H1 (cell line): Measurements from ENCODE around the gene USP36. TPM values are rescaled to one million over a fixed set of nuclear protein-coding genes. Genes with fewer than 3 reads are reported as not detected.

Source experiments
- CTCF ChIA-PET: fragments of 300-600 bp; sonication (Branson Sonifier 250); formaldehyde crosslinking; loops from one replicate; lab custom pipeline; 2021; ENCODE audit not compliant: partially characterized antibody; lab: Charles Lee
- POLR2A ChIA-PET: fragments of 300-600 bp; sonication (Branson Sonifier 250); formaldehyde crosslinking; loops from one replicate; lab custom pipeline; 2021; ENCODE audit warnings: inconsistent platforms; ENCODE audit not compliant: partially characterized antibody; lab: Charles Lee
- DNase-seq, 2 experiments: peaks; one replicate each; pipeline versions ENCODE4 v3.0.0 to v3.0.0-alpha.2; 2010 to 2022; ENCODE audit warnings: low spot score in 2 of 2, low read depth in 1 of 2, mixed read lengths in 1 of 2
- FAIRE-seq: peaks from 2 replicates; lab custom pipeline; 2011; peaks lifted over from hg19 to GRCh38; lab: Jason Lieb, UNC
- H2AFZ ChIP-seq: 2 replicates; pipeline ENCODE4 v1.8.1; 2012; ENCODE audit warnings: low read length, inconsistent platforms
- H2AK5ac ChIP-seq: 2 replicates; pipeline ENCODE4 v1.6.1; 2013; ENCODE audit warnings: low read depth, low read length
- H2BK120ac ChIP-seq: replicated peaks from 2 replicates; pipeline ENCODE3; 2013; ENCODE audit warnings: low read depth, low read length, inconsistent platforms
- H2BK12ac ChIP-seq: 2 replicates; pipeline ENCODE4 v1.6.1; 2013; ENCODE audit warnings: low read depth, low read length
- H2BK15ac ChIP-seq: 2 replicates; pipeline ENCODE4 v1.6.1; 2013; ENCODE audit warnings: low read length
- H2BK20ac ChIP-seq: 2 replicates; pipeline ENCODE4 v1.6.1; 2013; ENCODE audit warnings: low read length
- H2BK5ac ChIP-seq: 2 replicates; pipeline ENCODE4 v1.6.1; 2013; ENCODE audit warnings: low read depth, low read length
- H3K14ac ChIP-seq: 2 replicates; pipeline ENCODE4 v1.6.1; 2013; ENCODE audit warnings: inconsistent platforms; ENCODE audit not compliant: insufficient read length
- H3K18ac ChIP-seq: 2 replicates; pipeline ENCODE4 v1.6.1; 2013; ENCODE audit warnings: low read length; ENCODE audit errors: extremely low read depth
- H3K23ac ChIP-seq: 2 replicates; pipeline ENCODE4 v1.6.1; 2013; ENCODE audit warnings: inconsistent platforms; ENCODE audit not compliant: insufficient read length
- H3K23me2 ChIP-seq: 2 replicates; pipeline ENCODE4 v1.6.1; 2013; ENCODE audit warnings: low read depth, low read length
- H3K27ac ChIP-seq: 2 replicates; pipeline ENCODE4 v1.6.1; 2011; ENCODE audit warnings: low read depth, low read length, inconsistent platforms
- H3K27me3 ChIP-seq, 4 experiments: replicated peaks in 1 of 4; 1 replicate in 1 of 4; 2 replicates in 3 of 4; pipeline versions ENCODE4 v1.6.1 to v1.8.1; 2011 to 2013; ENCODE audit warnings: low read length in 3 of 4, mild to moderate bottlenecking in 3 of 4, inconsistent platforms in 2 of 4, mixed read lengths in 2 of 4, moderate library complexity in 1 of 4; ENCODE audit not compliant: control insufficient read depth in 3 of 4, insufficient read depth in 3 of 4; ENCODE audit errors: extremely low read depth in 1 of 4
- H3K36me3 ChIP-seq, 4 experiments: 2 replicates each; pipeline versions ENCODE4 v1.6.1 to v1.8.1; 2011 to 2013; ENCODE audit warnings: mild to moderate bottlenecking in 4 of 4, low read length in 3 of 4, moderate library complexity in 2 of 4, control low read depth in 1 of 4, inconsistent platforms in 1 of 4; ENCODE audit not compliant: insufficient read depth in 4 of 4, control insufficient read depth in 2 of 4
- H3K4ac ChIP-seq: replicated peaks from 2 replicates; pipeline ENCODE3; 2013; ENCODE audit warnings: low read length, low read depth, mixed read lengths, inconsistent platforms; ENCODE audit not compliant: insufficient read length
- H3K4me1 ChIP-seq, 4 experiments: replicated peaks in 1 of 4; 1 replicate in 1 of 4; 2 replicates in 3 of 4; pipeline versions ENCODE4 v1.6.1 to v1.8.1; 2011 to 2013; ENCODE audit warnings: low read length in 3 of 4, inconsistent platforms in 2 of 4, mixed read lengths in 1 of 4; ENCODE audit not compliant: insufficient read depth in 4 of 4, control insufficient read depth in 3 of 4
- H3K4me2 ChIP-seq, 2 experiments: 2 replicates each; pipeline versions ENCODE4 v1.6.1 to v1.8.1; 2011 to 2013; ENCODE audit warnings: low read depth in 2 of 2, low read length in 2 of 2, control low read depth in 1 of 2, inconsistent platforms in 1 of 2, mild to moderate bottlenecking in 1 of 2; ENCODE audit not compliant: insufficient read depth in 1 of 2
- H3K4me3 ChIP-seq, 4 experiments: fragments of 200-600, 300-600 bp in 1 of 4; sonication (generic), shearing (Covaris generic), sonication (Bioruptor Twin) in 1 of 4; 2 replicates each; pipeline versions ENCODE4 v1.5.1 to v1.8.1; 2011 to 2016; ENCODE audit warnings: low read length in 4 of 4, low read depth in 3 of 4, control low read depth in 2 of 4, inconsistent platforms in 2 of 4, mild to moderate bottlenecking in 2 of 4, mixed read lengths in 1 of 4, moderate library complexity in 1 of 4; ENCODE audit not compliant: insufficient read depth in 2 of 4; ENCODE audit errors: extremely low read depth in 1 of 4
- H3K56ac ChIP-seq: replicated peaks from 2 replicates; pipeline ENCODE3; 2013; ENCODE audit warnings: low read depth, mild to moderate bottlenecking, mixed read lengths, low read length, inconsistent platforms; ENCODE audit not compliant: insufficient read length
- H3K79me1 ChIP-seq: 2 replicates; pipeline ENCODE4 v1.6.1; 2013; ENCODE audit warnings: low read depth, low read length, control low read depth
- H3K79me2 ChIP-seq, 2 experiments: 2 replicates each; pipeline versions ENCODE4 v1.6.1 to v1.8.1; 2012 to 2013; ENCODE audit warnings: low read length in 2 of 2, mild to moderate bottlenecking in 2 of 2, inconsistent platforms in 1 of 2; ENCODE audit not compliant: insufficient read depth in 2 of 2, control insufficient read depth in 1 of 2
- H3K9ac ChIP-seq, 4 experiments: replicated peaks in 1 of 4; 1 replicate in 1 of 4; 2 replicates in 3 of 4; pipeline versions ENCODE4 v1.6.1 to v1.8.1; 2011 to 2013; ENCODE audit warnings: low read depth in 3 of 4, low read length in 3 of 4, control low read depth in 2 of 4, mild to moderate bottlenecking in 2 of 4, moderate library complexity in 2 of 4, inconsistent platforms in 1 of 4; ENCODE audit errors: extremely low read depth in 1 of 4
- H3K9me3 ChIP-seq, 2 experiments: 2 replicates each; pipeline versions ENCODE4 v1.6.1 to v1.8.1; 2012 to 2013; ENCODE audit warnings: mild to moderate bottlenecking in 2 of 2, moderate library complexity in 2 of 2, control low read depth in 1 of 2, inconsistent platforms in 1 of 2, low read depth in 1 of 2, low read length in 1 of 2, mixed read lengths in 1 of 2; ENCODE audit not compliant: insufficient read depth in 2 of 2
- H4K20me1 ChIP-seq, 2 experiments: replicated peaks in 1 of 2; 2 replicates each; pipeline versions ENCODE3 to v1.8.1; 2011 to 2013; ENCODE audit warnings: inconsistent platforms in 2 of 2, low read length in 2 of 2, mild to moderate bottlenecking in 1 of 2; ENCODE audit not compliant: insufficient read depth in 2 of 2, control insufficient read depth in 1 of 2
- H4K5ac ChIP-seq: 2 replicates; pipeline ENCODE4 v1.6.1; 2013; ENCODE audit warnings: low read length, low read depth, mixed read lengths, inconsistent platforms; ENCODE audit not compliant: insufficient read length
- H4K8ac ChIP-seq: 2 replicates; pipeline ENCODE4 v1.8.0; 2013; ENCODE audit warnings: mild to moderate bottlenecking, moderate library complexity, low read length, inconsistent platforms; ENCODE audit not compliant: insufficient read depth; ENCODE audit errors: extremely low read depth
- H4K91ac ChIP-seq: replicated peaks from 2 replicates; pipeline ENCODE3; 2013; ENCODE audit warnings: low read length, mixed read lengths, inconsistent platforms; ENCODE audit not compliant: insufficient read length
- ASH2L ChIP-seq: fragments of 200-600, 300-600 bp; sonication (generic); IDR thresholded peaks from one replicate; pipeline ENCODE4 v1.7.1; 2017; ENCODE audit warnings: low read length
- BACH1 ChIP-seq: IDR thresholded peaks from 2 replicates; pipeline ENCODE4 v1.6.1; 2012; ENCODE audit warnings: low read length, improper control_type of control experiment
- CHD1 ChIP-seq: IDR thresholded peaks from 2 replicates; pipeline ENCODE4 v1.6.1; 2012; ENCODE audit warnings: low read depth, low read length, improper control_type of control experiment
- JUN ChIP-seq: IDR thresholded peaks from 2 replicates; pipeline ENCODE4 v1.6.1; 2011; ENCODE audit warnings: low read depth, mild to moderate bottlenecking, improper control_type of control experiment, low read length
- RAD21 ChIP-seq, 2 experiments: IDR thresholded peaks in 1 of 2; conservative IDR thresholded peaks in 1 of 2; 2 replicates each; pipeline ENCODE4 v1.6.1; 2011; ENCODE audit warnings: low read depth in 2 of 2, low read length in 2 of 2, improper control_type of control experiment in 1 of 2, inconsistent platforms in 1 of 2, mild to moderate bottlenecking in 1 of 2, moderate library complexity in 1 of 2
- RBBP5 ChIP-seq: IDR thresholded peaks from 2 replicates; pipeline ENCODE4 v1.7.1; 2012; ENCODE audit warnings: low read depth, mild to moderate bottlenecking, inconsistent platforms, low read length, moderate library complexity, borderline replicate concordance
- SIN3A ChIP-seq, 2 experiments: IDR thresholded peaks in 1 of 2; conservative IDR thresholded peaks in 1 of 2; 2 replicates each; pipeline ENCODE4 v1.6.1; 2011 to 2012; ENCODE audit warnings: low read length in 2 of 2, improper control_type of control experiment in 1 of 2, low read depth in 1 of 2, mild to moderate bottlenecking in 1 of 2
- SRF ChIP-seq: IDR thresholded peaks from 2 replicates; pipeline ENCODE4 v1.6.1; 2011; ENCODE audit warnings: mild to moderate bottlenecking, low read depth, low read length, moderate library complexity
- TBP ChIP-seq: IDR thresholded peaks from 2 replicates; pipeline ENCODE4 v1.6.1; 2011; ENCODE audit warnings: low read depth, low read length, improper control_type of control experiment
- WGBS, 2 experiments: shearing (Covaris generic) in 1 of 2; methylation state at CpG; one replicate each; pipeline versions ENCODE4 v1.1.6 to v1.1.7; 2013 to 2015; ENCODE audit warnings: low lambda C conversion rate in 2 of 2, mixed read lengths in 2 of 2, inconsistent platforms in 1 of 2, low coverage in 1 of 2, missing lambda C conversion rate in 1 of 2; ENCODE audit not compliant: insufficient replicate concordance in 2 of 2, insufficient coverage in 1 of 2, insufficient read length in 1 of 2; ENCODE audit errors: extremely low coverage in 1 of 2, missing lambda C conversion rate in 1 of 2; 5-methylcytosine and 5-hydroxymethylcytosine counted together
- polyA plus RNA-seq, 7 experiments: library from polyadenylated mRNA; depleted of rRNA in 3 of 7; stranded (reverse) in 5 of 7; unstranded in 2 of 7; fragments of >200 nt in 5 of 7; fragments of 200-250 nt in 2 of 7; gene quantifications; 1 replicate in 5 of 7; 2 replicates in 1 of 7; 4 replicates in 1 of 7; pipeline versions ENCODE4 v1.2.1 to v1.2.3, GENCODE V29; 2011 to 2013; ENCODE audit warnings: missing spikeins in 2 of 7, mixed read lengths in 2 of 7
- total RNA-seq: library from RNA; stranded (reverse); fragmentation: NEBNext Ultra II Directional; extraction: Animal tissue kit (Norgen Biotek cat#: 25700); gene quantifications from 2 replicates; pipeline ENCODE4 v1.2.1, GENCODE V29; 2021

The USP36 gene
- total and polyA plus RNA-seq, 2 of the 8 experiments (the other 6 are each of a cell fraction or from before 2014, with no cell fraction given) = 40.7 to 67.7 TPM

- H3K23me2 ChIP-seq = no peaks in the 10 kb centered on the region
- no peak overlapping the region for H3K14ac ChIP-seq
- WGBS, 2 experiments = 72% methylated on average over 7 of the region's 7 CpGs; no CpG with 5 or more reads in 1 of the 2 experiments
- DNase-seq (no peak), FAIRE-seq (no peak)
- no peaks in the 10 kb centered on the region; the same call in 1 of the 2 replicates for H3K79me1 ChIP-seq
- peaks cover 0 to 12% (median 2%) of the 10 kb centered on the region in 4 experiments; a peak in 3 of 7 replicates for H3K4me1 ChIP-seq
- peaks cover 0 to 9% (median 5%) of the 10 kb centered on the region in 4 experiments; a peak in 3 of 8 replicates for H3K36me3 ChIP-seq
- no peak overlapping the region for H4K91ac ChIP-seq
- no peak overlapping the region for H3K4ac ChIP-seq
- no peak overlapping the region for H2BK12ac ChIP-seq
- no peak overlapping the region for H2AFZ ChIP-seq
- CTCF ChIA-PET = interaction anchor here (0.6 to 6.3 kb wide), 9 partner anchors 9 to 341 kb away, joined by 3 to 30 read pairs (median 3); no protein-coding TSS in a partner anchor
- POLR2A ChIA-PET = no interaction called here
- H3K4me2 ChIP-seq = no peak overlapping the region
- H4K8ac ChIP-seq = no peak overlapping the region
- H4K5ac ChIP-seq = no peak overlapping the region
- no peak overlapping the region for H3K18ac ChIP-seq
- no peaks in the 10 kb centered on the region for H3K9me3 ChIP-seq
- no peaks in the 10 kb centered on the region for H3K27me3 ChIP-seq
- H3K9ac ChIP-seq = no peak overlapping the region
- no peak overlapping the region for H2BK5ac ChIP-seq
- TF ChIP-seq RAD21 (IDR thresholded peaks at IDR 0.05 in 1 of 2, conservative IDR thresholded peaks at IDR 0.05 in 1 of 2; ENCODE audit: low read depth in 2 of 2, low read length in 2 of 2) = no peak
- no peak for TF ChIP-seq ASH2L
- TF ChIP-seq CHD1 = no peak
- TF ChIP-seq SIN3A (conservative IDR thresholded peaks at IDR 0.05 in 1 of 2, IDR thresholded peaks at IDR 0.05 in 1 of 2; ENCODE audit: low read depth in 1 of 2, low read length in 2 of 2) = no peak
- no peak for TF ChIP-seq BACH1
- TF ChIP-seq TBP = no peak
- no peak for TF ChIP-seq RBBP5
- no peak for TF ChIP-seq JUN
- no peak for TF ChIP-seq SRF
- H2BK20ac ChIP-seq = no peak overlapping the region
- peaks cover 2 to 8% of the 10 kb centered on the region in 2 experiments for H4K20me1 ChIP-seq
- H3K27ac ChIP-seq = no peak overlapping the region
- no peaks in the 10 kb centered on the region for H3K79me2 ChIP-seq
- H3K23ac ChIP-seq = no peak overlapping the region
- H2BK15ac ChIP-seq = no peak overlapping the region
- no peak overlapping the region for H2AK5ac ChIP-seq
- no peak overlapping the region for H2BK120ac ChIP-seq
- H3K4me3 ChIP-seq = no peak overlapping the region
- H3K56ac ChIP-seq = no peak overlapping the region
These were observed 35.5 kb upstream of the USP36 start for GRCh38 chr17:78876094-78876597.
